OCI-M2 (cell line): ENCODE data around the gene ERGIC1.
A peak's percentile ranks its signal among the peaks of the same experiment; 100 is the strongest.

Experiments used
- DNase-seq: peaks from one replicate; lab custom pipeline; 2025; ENCODE audit not compliant: unreplicated experiment; lab: John Stamatoyannopoulos, UW

ERGIC1 gene

GRCh38 chr5:172972552-172972951 lies 138.5 kb downstream of the ERGIC1 start:
- no peak for DNase-seq

GRCh38 chr5:172973127-172973916 lies 139.3 kb downstream of the ERGIC1 start:
- no peak for DNase-seq

DNA sequence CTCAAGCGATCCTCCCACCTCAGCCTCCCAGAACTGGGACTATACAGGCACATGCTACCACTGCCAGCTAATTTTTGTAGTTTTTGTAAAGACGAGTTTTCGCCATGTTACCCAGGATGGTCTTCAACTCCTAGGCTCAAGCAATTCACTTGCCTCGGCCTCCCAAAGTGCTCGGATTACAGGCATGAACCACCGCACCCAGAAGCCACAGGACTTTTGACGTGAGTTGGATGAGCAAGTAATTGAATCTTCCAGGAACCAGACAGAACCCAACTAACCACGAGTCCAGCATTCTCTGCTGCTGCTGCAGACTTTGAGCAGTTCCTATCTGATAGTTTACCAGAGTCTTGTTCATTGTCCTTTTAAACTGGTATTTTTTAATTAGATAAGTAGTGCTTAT lies 139.9 kb downstream of the ERGIC1 start:
- no peak for DNase-seq

DNA sequence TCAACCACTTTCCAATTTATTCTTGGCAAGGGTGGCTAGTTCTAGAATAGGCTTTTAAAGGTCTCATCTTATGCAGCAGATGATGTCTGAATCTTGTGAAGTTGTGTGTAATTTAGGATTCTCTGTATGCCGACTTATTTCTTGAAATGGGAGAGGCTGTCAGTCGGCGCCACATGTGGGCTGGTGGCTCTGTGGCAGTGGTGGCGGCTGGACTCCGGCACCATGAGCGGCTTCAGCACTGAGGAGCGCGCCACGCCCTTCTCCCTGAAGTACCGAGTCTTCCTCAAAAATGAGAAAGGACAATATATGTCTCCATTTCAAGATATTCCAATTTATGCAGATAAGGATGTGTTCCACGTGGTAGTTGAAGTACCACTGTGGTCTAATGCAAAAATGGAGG lies 141.2 kb downstream of the ERGIC1 start:
- no peak for DNase-seq

- DNase-seq = no peak
These were observed 145.7 kb downstream of the ERGIC1 start for GRCh38 chr5:172979778-172980177.

DNA sequence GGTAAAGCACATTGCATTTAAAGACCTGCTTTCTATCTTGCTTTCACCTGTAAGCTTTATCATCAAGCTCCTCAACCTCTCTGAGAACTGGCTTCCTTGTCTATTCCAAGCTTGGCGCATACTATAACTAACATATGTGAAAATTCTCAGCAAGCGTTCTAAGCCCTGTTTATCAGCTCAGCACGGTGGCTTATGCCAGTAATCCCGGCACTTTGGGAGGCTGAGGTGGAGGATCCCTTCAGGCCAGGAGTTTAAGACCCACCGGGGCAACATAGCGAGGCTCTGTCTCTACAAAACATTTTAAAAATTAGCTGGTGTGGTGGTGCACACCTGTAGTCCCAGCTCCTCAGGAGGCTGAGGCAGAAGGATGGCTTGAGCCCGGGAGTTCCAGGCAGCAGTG lies 147.9 kb downstream of the ERGIC1 start:
- DNase-seq = no peak

GRCh38 chr5:172983542-172984243 lies 149.6 kb downstream of the ERGIC1 start, which contains the start of gene ATP6V0E1:
Gene ATP6V0E1, plus strand, starts transcription at chr5:172983771. Its CDS starts 90 bp downstream, at chr5:172983861.
- peak; percentile 45 for DNase-seq

DNA sequence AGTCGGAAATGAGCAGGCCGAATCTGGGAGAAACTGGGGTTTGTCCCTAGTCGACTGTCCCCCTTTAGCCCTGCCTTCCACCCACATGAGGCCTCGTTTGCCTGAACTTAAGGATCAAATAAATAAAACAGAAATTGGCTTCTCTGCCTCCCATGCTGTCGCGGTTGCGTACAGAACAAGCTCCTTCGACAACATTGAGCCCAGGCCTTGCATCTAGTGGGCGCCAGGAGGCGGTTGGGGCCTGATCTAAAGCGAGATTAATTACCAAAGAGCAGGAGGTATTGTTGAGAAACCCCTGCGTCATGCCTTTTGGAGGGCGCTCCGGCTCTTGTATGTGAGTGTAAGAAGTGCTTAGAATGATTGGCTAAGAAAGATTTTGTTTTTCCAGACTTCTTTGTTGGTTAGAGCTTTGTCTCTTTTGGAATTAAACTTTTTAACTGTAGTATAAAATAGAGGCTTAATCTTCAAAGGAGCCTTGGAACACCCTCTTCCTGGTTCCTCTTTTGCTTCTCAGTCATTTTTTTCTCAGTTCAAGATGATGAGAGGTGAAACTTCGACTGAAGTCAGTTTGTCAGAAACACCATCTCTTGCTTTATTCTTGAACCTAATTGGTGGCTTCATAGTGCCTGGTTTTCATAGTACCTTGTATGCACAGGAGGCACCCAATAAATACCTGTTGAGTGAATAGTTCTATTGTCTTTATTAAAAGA lies 150.3 kb downstream of the ERGIC1 start:
- DNase-seq = peak; percentile 29

- DNase-seq = no peak
These were observed 151.5 kb downstream of the ERGIC1 start for GRCh38 chr5:172985596-172985995.

GRCh38 chr5:172988276-172988675 lies 154.2 kb downstream of the ERGIC1 start:
- DNase-seq = no peak

- no peak for DNase-seq
These were observed 156.7 kb downstream of the ERGIC1 start for GRCh38 chr5:172990776-172991175.

DNA sequence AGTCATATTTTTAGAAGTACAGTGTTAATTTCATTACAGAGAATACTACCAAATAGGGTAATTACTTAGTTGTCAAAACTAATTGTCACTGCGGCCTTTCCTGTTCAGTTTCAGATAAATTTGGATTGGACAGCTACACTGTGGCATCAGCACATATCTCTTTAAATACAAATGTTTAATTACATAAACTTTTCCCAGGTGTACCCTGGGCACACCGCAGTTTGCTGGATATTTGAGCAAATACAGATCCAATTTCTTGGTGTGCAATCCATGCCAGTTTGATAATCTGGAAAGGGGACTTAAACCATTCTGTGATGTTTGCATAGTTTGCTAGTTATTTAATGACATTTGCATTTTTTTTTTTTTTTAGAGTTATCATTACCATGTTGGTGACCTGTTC lies 160.4 kb downstream of the ERGIC1 start:
- no peak for DNase-seq

DNA sequence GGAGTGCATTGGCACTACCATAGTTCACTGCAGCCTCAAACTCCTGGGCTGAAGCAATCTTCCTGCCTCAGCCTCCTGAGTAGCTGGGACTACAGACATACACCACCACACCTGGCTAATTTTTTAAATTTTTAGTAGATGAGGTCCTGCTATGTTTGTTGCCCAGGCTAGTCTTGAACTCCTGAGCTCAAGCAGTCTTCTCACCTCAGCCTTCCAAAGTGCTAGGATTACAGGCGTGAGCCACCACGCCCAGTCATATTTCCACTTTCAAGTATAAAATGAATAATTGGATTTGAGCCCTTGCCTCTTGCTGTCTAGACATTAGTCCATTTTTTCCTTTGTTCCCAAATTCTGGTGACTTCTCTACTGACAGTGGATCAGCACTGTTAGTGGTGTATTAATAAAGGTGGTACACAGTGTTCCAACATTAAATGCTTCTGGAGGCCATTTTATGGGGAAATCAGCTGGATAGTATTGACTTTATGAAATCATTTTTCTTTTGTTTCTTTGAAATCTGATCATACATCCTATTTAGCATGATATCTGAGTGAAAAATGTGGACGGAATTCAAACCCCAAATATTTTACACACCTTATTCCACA lies 165.4 kb downstream of the ERGIC1 start:
- DNase-seq = no peak

DNA sequence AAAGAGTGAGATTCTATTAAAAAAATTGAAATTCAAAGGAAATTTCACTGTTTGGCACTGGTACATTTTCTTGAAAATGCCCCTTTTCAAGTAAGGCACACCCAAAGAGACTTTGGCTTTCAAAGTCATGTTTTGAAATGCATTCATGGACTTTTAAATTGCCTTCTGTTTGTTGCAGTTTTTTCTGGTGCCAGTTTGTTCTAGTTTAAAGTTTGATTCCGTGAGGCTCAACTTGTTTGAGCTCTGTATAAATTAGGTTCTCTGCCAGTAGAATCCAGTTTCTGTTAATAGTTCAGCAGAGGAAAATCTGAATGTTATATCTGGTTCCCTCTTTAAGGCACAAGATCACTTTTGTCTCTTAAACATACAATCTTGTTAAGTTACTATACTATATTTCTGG lies 165.9 kb downstream of the ERGIC1 start:
- no peak for DNase-seq

DNA sequence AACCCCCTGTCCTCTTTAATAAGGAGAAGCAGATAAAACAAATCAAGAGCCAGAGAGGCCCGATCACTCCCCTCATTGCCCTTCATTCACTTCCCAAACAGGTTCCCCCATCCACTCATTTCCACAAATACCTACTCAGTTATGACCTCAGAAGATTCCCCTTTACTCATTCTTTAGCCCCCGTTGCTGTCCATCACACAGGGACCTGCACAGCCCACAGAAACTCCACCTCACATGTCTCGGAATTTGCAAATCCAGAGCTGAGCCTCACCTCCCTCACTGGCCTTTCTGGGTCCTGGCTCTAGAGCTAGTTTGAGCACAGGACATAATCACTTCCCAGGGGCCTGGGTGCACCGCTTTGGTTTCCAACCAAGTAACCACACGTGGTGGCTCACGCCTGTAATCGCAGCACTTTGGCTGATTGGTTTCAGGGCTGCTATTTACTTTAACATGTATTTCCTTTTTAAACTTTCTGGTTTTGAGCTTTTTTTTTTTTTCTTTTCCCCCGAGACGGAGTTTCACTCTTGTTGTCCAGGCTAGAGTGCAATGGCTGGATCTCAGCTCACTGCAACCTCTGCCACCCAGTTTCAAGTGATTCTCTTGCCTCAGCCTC lies 167.3 kb downstream of the ERGIC1 start:
- DNase-seq = no peak
